Measurements from ENCODE around the gene HDLBP.

GRCh38 chr2:241204010-241204384 lies 111.5 kb downstream of the HDLBP start:
- no peak for TF ChIP-seq CTCF (IDR thresholded peaks at IDR 0.05; ENCODE audit: low read depth, low read length)
- TF ChIP-seq POLR2A (IDR thresholded peaks at IDR 0.05; ENCODE audit: extremely low read depth, insufficient read length): no peak

Data from NB4 (cell line).